Left ventricle myocardium superior (tissue), 1 donor: ENCODE measurements around the gene SLC13A4. TPM values are rescaled to one million over a fixed set of nuclear protein-coding genes. Genes with fewer than 3 reads are reported as not detected.

Source experiments
- ATAC-seq: fragments of 200-7000 bp; cut with Tn5 transposase; one replicate; pipeline ENCODE4 v1.9.1; 2020; ENCODE audit warnings: mild to moderate bottlenecking, moderate library complexity
- DNase-seq: peaks from one replicate; pipeline ENCODE4 v3.0.0-alpha.2; 2020
- intact Hi-C: fragments of 100-400 bp; cut with micrococcal nuclease; formaldehyde crosslinking; loops from one replicate; pipeline ENCODE4 v1.11.0; 2022
- total RNA-seq: library from RNA; stranded (reverse); fragmentation: NEBNext Ultra II Directional; extraction: Animal tissue kit (Norgen Biotek cat#: 25700); gene quantifications from one replicate; pipeline ENCODE4 v1.2.1, GENCODE V29; 2021
- donor health status: DM: no; HTN: yes; CAD: no; lungs with severe emphysema.

Gene SLC13A4
- total RNA-seq, 1 donor from 2014 or later = 0.15 TPM

- DNase-seq (no peak), ATAC-seq (no peak)
- intact Hi-C loops = no loop called here
Measured at GRCh38 chr7:135726276-135726788, 1.7 kb downstream of the SLC13A4 start.

- intact Hi-C loops = no loop called here
- no peak for DNase-seq
- ATAC-seq = no peak
Measured at GRCh38 chr7:135723411-135723810, 4.6 kb downstream of the SLC13A4 start.

- DNase-seq = no peak
- no peak for ATAC-seq
Measured at GRCh38 chr7:135721198-135721820, 6.7 kb downstream of the SLC13A4 start.

GRCh38 chr7:135719688-135720087 lies 8.3 kb downstream of the SLC13A4 start:
- ATAC-seq (no peak), DNase-seq (no peak)
- intact Hi-C loops = no loop called here

More at GRCh38 chr7:135721198-135721820, 6.7 kb downstream of the SLC13A4 start:
- intact Hi-C loops = no loop called here

- intact Hi-C loops = no loop called here
- ATAC-seq (peak; percentile 68), DNase-seq (no peak)
Measured at GRCh38 chr7:135718794-135719437, 9.1 kb downstream of the SLC13A4 start.

- no peak for ATAC-seq
- intact Hi-C loops = no loop called here
- no peak for DNase-seq
Measured at GRCh38 chr7:135718219-135718618, 9.8 kb downstream of the SLC13A4 start.

GRCh38 chr7:135717693-135718092 lies 10.3 kb downstream of the SLC13A4 start:
- intact Hi-C loops = no loop called here
- DNase-seq (no peak), ATAC-seq (no peak)

GRCh38 chr7:135716677-135717238 lies 11.2 kb downstream of the SLC13A4 start:
- ATAC-seq (no peak), DNase-seq (no peak)
- intact Hi-C loops = no loop called here

- DNase-seq (no peak), ATAC-seq (no peak)
- intact Hi-C loops = no loop called here
Measured at GRCh38 chr7:135715673-135716072, 12.3 kb downstream of the SLC13A4 start.

GRCh38 chr7:135715055-135715522 lies 12.9 kb downstream of the SLC13A4 start:
- intact Hi-C loops = no loop called here
- ATAC-seq = no peak
- DNase-seq = no peak

GRCh38 chr7:135714534-135715009 lies 13.4 kb downstream of the SLC13A4 start:
- DNase-seq (no peak), ATAC-seq (no peak)
- intact Hi-C loops = no loop called here

- no peak for ATAC-seq
Measured at GRCh38 chr7:135713836-135714470, 14.0 kb downstream of the SLC13A4 start.

GRCh38 chr7:135712796-135713195 lies 15.2 kb downstream of the SLC13A4 start:
- intact Hi-C loops = no loop called here
- ATAC-seq = no peak
- DNase-seq = no peak

More at GRCh38 chr7:135713836-135714470, 14.0 kb downstream of the SLC13A4 start:
- DNase-seq = no peak
- intact Hi-C loops = no loop called here

- intact Hi-C loops = no loop called here
- DNase-seq (no peak), ATAC-seq (peak; percentile 57)
Measured at GRCh38 chr7:135712182-135712782, 15.7 kb downstream of the SLC13A4 start.

- intact Hi-C loops = no loop called here
- DNase-seq = no peak
- ATAC-seq = no peak
Measured at GRCh38 chr7:135711139-135711469, 16.9 kb downstream of the SLC13A4 start.

GRCh38 chr7:135710417-135711138 lies 17.4 kb downstream of the SLC13A4 start:
- intact Hi-C loops = no loop called here
- DNase-seq = no peak

GRCh38 chr7:135709508-135709907 lies 18.5 kb downstream of the SLC13A4 start:
- DNase-seq (no peak), ATAC-seq (no peak)
- intact Hi-C loops = no loop called here

More at GRCh38 chr7:135710417-135711138, 17.4 kb downstream of the SLC13A4 start:
- ATAC-seq = no peak

GRCh38 chr7:135708041-135708440 lies 19.9 kb downstream of the SLC13A4 start:
- intact Hi-C loops = no loop called here
- DNase-seq = no peak
- ATAC-seq = no peak

GRCh38 chr7:135707570-135707966 lies 20.4 kb downstream of the SLC13A4 start:
- intact Hi-C loops = no loop called here
- ATAC-seq (no peak), DNase-seq (no peak)
